ENCODE measurements around the gene TIA1. TPM values are rescaled to one million over a fixed set of nuclear protein-coding genes. Genes with fewer than 3 reads are reported as not detected.
"Not testable (repeated sequence)": the region's sequence is repeated elsewhere in the genome, so short reads cannot be mapped to it uniquely, and the experiment has no call there.

Gene TIA1
- total RNA-seq, 1 donor from 2014 or later, result 136 TPM

- H3K27ac ChIP-seq (ENCODE audit: low read depth, low read length), result no peak overlapping the region
- no peaks in the 10 kb centered on the region for H3K27me3 ChIP-seq (ENCODE audit: control insufficient read depth in 3 of 3, insufficient read depth in 3 of 3, low read length in 3 of 3)
- no peaks in the 10 kb centered on the region for H3K9me3 ChIP-seq (ENCODE audit: control insufficient read depth in 3 of 3, low read length in 3 of 3)
- H3K4me1 ChIP-seq (ENCODE audit: control insufficient read depth in 3 of 3, insufficient read depth in 3 of 3, low read length in 3 of 3), result no peaks in the 10 kb centered on the region
- no peaks in the 10 kb centered on the region for H3K36me3 ChIP-seq (ENCODE audit: control insufficient read depth in 3 of 3, insufficient read depth in 3 of 3, low read length in 3 of 3)
- no peak overlapping the region for H3K9ac ChIP-seq (ENCODE audit: low read depth in 1 of 3, low read length in 3 of 3)
- H3K4me3 ChIP-seq (ENCODE audit: low read length in 3 of 3), result no peak overlapping the region
These were observed 47.1 kb downstream of the TIA1 start for GRCh38 chr2:70201225-70201768.

- Histone ChIP-seq H3K27ac (ENCODE audit: low read depth, low read length) (no peak overlapping the region), H3K27me3 (ENCODE audit: control insufficient read depth in 3 of 3, insufficient read depth in 3 of 3, low read length in 3 of 3) (no peaks in the 10 kb centered on the region), H3K9ac (ENCODE audit: low read depth in 1 of 3, low read length in 3 of 3) (no peak overlapping the region), H3K4me3 (ENCODE audit: low read length in 3 of 3) (no peak overlapping the region), H3K9me3 (ENCODE audit: control insufficient read depth in 3 of 3, low read length in 3 of 3) (no peaks in the 10 kb centered on the region), H3K36me3 (ENCODE audit: control insufficient read depth in 3 of 3, insufficient read depth in 3 of 3, low read length in 3 of 3) (no peaks in the 10 kb centered on the region), H3K4me1 (ENCODE audit: control insufficient read depth in 3 of 3, insufficient read depth in 3 of 3, low read length in 3 of 3) (no peaks in the 10 kb centered on the region)
These were observed 49.0 kb downstream of the TIA1 start for GRCh38 chr2:70199320-70199864.

GRCh38 chr2:70192516-70192915, 55.9 kb downstream of the TIA1 start:
- H3K9me3 ChIP-seq (ENCODE audit: control insufficient read depth in 3 of 3, low read length in 3 of 3), result no peaks in the 10 kb centered on the region
- H3K4me1 ChIP-seq (ENCODE audit: control insufficient read depth in 3 of 3, insufficient read depth in 3 of 3, low read length in 3 of 3), result peaks cover 4 to 6% (median 4%) of the 10 kb centered on the region in 3 donors
- no peak overlapping the region for H3K9ac ChIP-seq (ENCODE audit: low read depth in 1 of 3, low read length in 3 of 3)
- no peak overlapping the region for H3K27ac ChIP-seq (ENCODE audit: low read depth, low read length)
- no peak overlapping the region for H3K4me3 ChIP-seq (ENCODE audit: low read length in 3 of 3)
- H3K27me3 ChIP-seq (ENCODE audit: control insufficient read depth in 3 of 3, insufficient read depth in 3 of 3, low read length in 3 of 3), result no peaks in the 10 kb centered on the region
- no peaks in the 10 kb centered on the region for H3K36me3 ChIP-seq (ENCODE audit: control insufficient read depth in 3 of 3, insufficient read depth in 3 of 3, low read length in 3 of 3)

DNA sequence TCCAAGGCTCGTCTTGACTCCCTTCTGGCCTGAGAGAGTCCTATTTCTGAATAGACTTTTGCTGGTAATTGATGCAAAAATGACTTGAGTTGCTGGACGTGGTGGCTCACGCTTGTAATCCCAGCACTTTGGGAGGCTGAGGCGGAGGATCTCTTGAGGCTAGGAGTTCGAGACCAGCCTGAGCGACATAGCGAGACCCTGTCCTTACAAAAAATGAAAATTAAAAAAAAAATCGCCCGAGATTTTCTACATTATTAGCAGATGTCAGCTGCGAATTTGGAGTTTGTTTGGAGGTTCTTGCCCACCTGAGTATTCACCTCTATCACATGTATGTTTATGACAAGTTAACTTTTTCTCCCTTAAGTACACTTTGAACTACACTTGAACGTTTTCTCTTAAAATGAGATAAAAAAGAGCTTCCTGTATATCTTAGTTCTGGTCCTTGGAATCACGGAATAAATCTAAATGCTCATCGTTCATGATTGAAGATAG, 57.1 kb downstream of the TIA1 start:
- no peaks in the 10 kb centered on the region for H3K9me3 ChIP-seq (ENCODE audit: control insufficient read depth in 3 of 3, low read length in 3 of 3)
- peak overlapping the region; percentile 84 to 100 (median 97) for H3K4me3 ChIP-seq (ENCODE audit: low read length in 3 of 3)
- peak overlapping the region; percentile 92 for H3K27ac ChIP-seq (ENCODE audit: low read depth, low read length)
- peaks cover 4 to 6% (median 4%) of the 10 kb centered on the region in 3 donors for H3K4me1 ChIP-seq (ENCODE audit: control insufficient read depth in 3 of 3, insufficient read depth in 3 of 3, low read length in 3 of 3)
- H3K36me3 ChIP-seq (ENCODE audit: control insufficient read depth in 3 of 3, insufficient read depth in 3 of 3, low read length in 3 of 3), result no peaks in the 10 kb centered on the region
- peak overlapping the region; percentile 37 to 87 (median 80) for H3K9ac ChIP-seq (ENCODE audit: low read depth in 1 of 3, low read length in 3 of 3)
- no peaks in the 10 kb centered on the region for H3K27me3 ChIP-seq (ENCODE audit: control insufficient read depth in 3 of 3, insufficient read depth in 3 of 3, low read length in 3 of 3)

DNA sequence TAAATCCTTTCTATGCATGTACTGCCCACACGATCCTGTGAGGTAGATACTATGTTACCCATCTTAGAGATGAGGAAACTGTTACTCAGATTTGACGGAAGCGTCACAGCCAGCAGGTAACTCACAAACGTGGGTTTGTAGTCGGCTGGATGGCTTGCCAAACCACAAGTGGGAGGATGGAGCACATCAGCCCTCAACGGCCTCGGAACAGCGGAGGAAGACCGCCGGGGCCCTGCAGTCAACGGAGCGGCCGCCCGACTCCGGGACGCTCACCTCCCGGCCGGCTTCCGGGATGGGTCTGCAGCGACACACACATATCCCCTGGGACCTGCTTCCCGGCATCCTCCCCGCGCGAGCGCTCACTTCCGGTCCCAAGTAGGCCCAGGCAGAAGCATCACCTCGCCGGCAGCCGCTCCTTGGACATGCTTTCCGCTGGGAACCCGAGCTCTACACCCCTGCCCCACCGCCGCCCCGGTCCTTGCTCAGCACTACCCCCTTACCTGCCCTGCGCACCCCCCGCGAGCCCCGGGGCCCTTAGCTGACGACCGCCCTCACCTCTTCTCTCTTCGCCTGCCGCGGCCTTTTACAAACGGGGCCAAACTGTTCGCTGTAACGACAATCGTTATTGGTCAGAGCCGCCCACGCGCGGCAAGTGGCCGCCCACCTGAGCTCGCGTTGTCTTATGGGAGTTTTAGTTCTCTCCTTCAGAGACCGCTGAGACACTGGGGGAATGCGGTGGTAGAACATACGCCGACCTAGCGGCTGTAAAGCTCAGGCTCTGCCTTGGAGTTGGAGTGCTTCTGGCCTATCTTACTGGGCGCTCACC, 57.8 kb downstream of the TIA1 start, which contains the start of gene C2orf42:
Gene C2orf42, minus strand, starts transcription at position 602 of the 826 bp plus-strand sequence. CDS start 9,034 bp downstream, outside the sequence.
- Histone ChIP-seq H3K27me3 (ENCODE audit: control insufficient read depth in 3 of 3, insufficient read depth in 3 of 3, low read length in 3 of 3) (no peaks in the 10 kb centered on the region), H3K4me1 (ENCODE audit: control insufficient read depth in 3 of 3, insufficient read depth in 3 of 3, low read length in 3 of 3) (peaks cover 4 to 6% (median 4%) of the 10 kb centered on the region in 3 donors), H3K9me3 (ENCODE audit: control insufficient read depth in 3 of 3, low read length in 3 of 3) (no peaks in the 10 kb centered on the region), H3K27ac (ENCODE audit: low read depth, low read length) (peak within 1 kb of the TSS; percentile 92), H3K9ac (ENCODE audit: low read depth in 1 of 3, low read length in 3 of 3) (peak within 1 kb of the TSS; percentile 80 to 98 (median 87)), H3K36me3 (ENCODE audit: control insufficient read depth in 3 of 3, insufficient read depth in 3 of 3, low read length in 3 of 3) (no peaks in the 10 kb centered on the region), H3K4me3 (ENCODE audit: low read length in 3 of 3) (peak within 1 kb of the TSS; percentile 84 to 100 (median 97))

DNA sequence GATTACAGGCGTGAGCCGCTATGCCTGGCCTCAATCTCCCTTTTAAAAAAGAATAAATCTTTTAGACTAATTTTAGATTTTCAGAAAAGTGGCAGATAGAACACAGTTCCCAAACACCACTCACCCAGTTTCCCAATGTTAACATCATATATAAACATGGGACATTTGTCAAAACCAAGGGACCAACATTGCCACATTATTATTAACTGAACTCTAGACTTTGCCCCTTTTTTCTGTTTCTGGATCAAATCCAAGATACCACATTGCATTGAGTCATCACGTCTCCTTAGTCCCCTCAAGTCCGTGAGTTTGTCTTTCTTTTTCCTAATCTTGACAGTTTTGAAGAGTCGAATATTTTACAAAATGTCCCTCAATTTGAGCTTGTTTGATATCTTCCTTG, 60.0 kb downstream of the TIA1 start:
- H3K27ac ChIP-seq (ENCODE audit: low read depth, low read length), result no peak overlapping the region
- no peaks in the 10 kb centered on the region for H3K36me3 ChIP-seq (ENCODE audit: control insufficient read depth in 3 of 3, insufficient read depth in 3 of 3, low read length in 3 of 3)
- no peaks in the 10 kb centered on the region for H3K27me3 ChIP-seq (ENCODE audit: control insufficient read depth in 3 of 3, insufficient read depth in 3 of 3, low read length in 3 of 3)
- no peaks in the 10 kb centered on the region for H3K9me3 ChIP-seq (ENCODE audit: control insufficient read depth in 3 of 3, low read length in 3 of 3)
- H3K9ac ChIP-seq (ENCODE audit: low read depth in 1 of 3, low read length in 3 of 3), result no peak overlapping the region
- H3K4me3 ChIP-seq (ENCODE audit: low read length in 3 of 3), result no peak overlapping the region
- peaks cover 4 to 6% (median 4%) of the 10 kb centered on the region in 3 donors for H3K4me1 ChIP-seq (ENCODE audit: control insufficient read depth in 3 of 3, insufficient read depth in 3 of 3, low read length in 3 of 3)

- H3K9ac ChIP-seq (ENCODE audit: low read depth in 1 of 3, low read length in 3 of 3); H3K4me1 ChIP-seq (ENCODE audit: control insufficient read depth in 3 of 3, insufficient read depth in 3 of 3, low read length in 3 of 3); H3K4me3 ChIP-seq (ENCODE audit: low read length in 3 of 3); H3K27ac ChIP-seq (ENCODE audit: low read depth, low read length); H3K36me3 ChIP-seq (ENCODE audit: control insufficient read depth in 3 of 3, insufficient read depth in 3 of 3, low read length in 3 of 3); H3K27me3 ChIP-seq (ENCODE audit: control insufficient read depth in 3 of 3, insufficient read depth in 3 of 3, low read length in 3 of 3); H3K9me3 ChIP-seq (ENCODE audit: control insufficient read depth in 3 of 3, low read length in 3 of 3): not testable (repeated sequence)
These were observed 61.3 kb downstream of the TIA1 start for GRCh38 chr2:70187170-70187569.

- Histone ChIP-seq H3K27ac (ENCODE audit: low read depth, low read length) (no peak overlapping the region), H3K9me3 (ENCODE audit: control insufficient read depth in 3 of 3, low read length in 3 of 3) (no peaks in the 10 kb centered on the region), H3K9ac (ENCODE audit: low read depth in 1 of 3, low read length in 3 of 3) (no peak overlapping the region), H3K4me1 (ENCODE audit: control insufficient read depth in 3 of 3, insufficient read depth in 3 of 3, low read length in 3 of 3) (no peaks in the 10 kb centered on the region), H3K36me3 (ENCODE audit: control insufficient read depth in 3 of 3, insufficient read depth in 3 of 3, low read length in 3 of 3) (peaks cover 12 to 17% (median 17%) of the 10 kb centered on the region in 3 donors), H3K4me3 (ENCODE audit: low read length in 3 of 3) (no peak overlapping the region), H3K27me3 (ENCODE audit: control insufficient read depth in 3 of 3, insufficient read depth in 3 of 3, low read length in 3 of 3) (no peaks in the 10 kb centered on the region)
These were observed 65.7 kb downstream of the TIA1 start for GRCh38 chr2:70182689-70183088.

GRCh38 chr2:70181363-70181956, 67.0 kb downstream of the TIA1 start:
- H3K27ac ChIP-seq (ENCODE audit: low read depth, low read length), result no peak overlapping the region
- H3K27me3 ChIP-seq (ENCODE audit: control insufficient read depth in 3 of 3, insufficient read depth in 3 of 3, low read length in 3 of 3), result no peaks in the 10 kb centered on the region
- H3K36me3 ChIP-seq (ENCODE audit: control insufficient read depth in 3 of 3, insufficient read depth in 3 of 3, low read length in 3 of 3), result peaks cover 16 to 24% (median 17%) of the 10 kb centered on the region in 3 donors
- no peak overlapping the region for H3K4me3 ChIP-seq (ENCODE audit: low read length in 3 of 3)
- H3K4me1 ChIP-seq (ENCODE audit: control insufficient read depth in 3 of 3, insufficient read depth in 3 of 3, low read length in 3 of 3), result no peaks in the 10 kb centered on the region
- no peaks in the 10 kb centered on the region for H3K9me3 ChIP-seq (ENCODE audit: control insufficient read depth in 3 of 3, low read length in 3 of 3)
- H3K9ac ChIP-seq (ENCODE audit: low read depth in 1 of 3, low read length in 3 of 3), result no peak overlapping the region
